HG03469 (cell line): ENCODE results near the gene PIK3R5.
"Not testable (repeated sequence)": the region's sequence is repeated elsewhere in the genome, so short reads cannot be mapped to it uniquely, and the experiment has no call there.

Experiments used
- ATAC-seq: cut with Tn5 transposase; IDR thresholded peaks from one replicate; pipeline ENCODE4 v1.9.1; 2021; ENCODE audit warnings: mild to moderate bottlenecking, moderate library complexity, moderate number of reproducible peaks; ENCODE audit not compliant: unreplicated experiment

PIK3R5 gene

DNA sequence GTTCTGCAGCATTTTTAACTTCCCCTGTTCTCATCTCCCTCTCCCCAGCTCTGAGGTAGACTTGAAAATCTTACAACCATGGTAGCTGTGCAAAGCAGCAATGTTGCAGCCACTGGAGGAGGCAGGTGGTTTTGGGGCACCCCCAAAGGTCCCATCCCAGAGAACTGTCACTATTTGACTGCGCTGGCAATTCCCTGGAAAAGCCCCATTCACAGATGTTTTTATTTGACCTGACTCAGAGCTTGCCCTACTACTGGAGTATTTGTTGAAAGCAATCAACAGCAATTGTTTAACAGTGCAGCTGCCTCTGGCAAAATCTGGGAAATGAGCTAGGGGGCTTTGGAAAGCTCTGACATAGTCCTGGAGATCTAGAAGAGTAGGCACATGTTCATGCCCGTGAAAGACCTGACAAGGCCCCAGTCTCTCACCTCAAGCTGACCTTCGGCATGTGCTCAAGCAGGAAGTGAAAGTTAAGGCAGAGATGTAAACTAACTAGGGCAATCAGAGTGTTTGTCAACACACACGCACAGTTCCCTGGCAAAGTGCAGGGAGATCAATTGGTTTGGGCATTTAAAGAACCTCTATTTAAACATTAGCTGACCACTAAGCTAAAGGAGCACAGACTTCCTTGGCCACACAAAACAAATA is 19.7 kb upstream of the PIK3R5 start:
- ATAC-seq = no peak

DNA sequence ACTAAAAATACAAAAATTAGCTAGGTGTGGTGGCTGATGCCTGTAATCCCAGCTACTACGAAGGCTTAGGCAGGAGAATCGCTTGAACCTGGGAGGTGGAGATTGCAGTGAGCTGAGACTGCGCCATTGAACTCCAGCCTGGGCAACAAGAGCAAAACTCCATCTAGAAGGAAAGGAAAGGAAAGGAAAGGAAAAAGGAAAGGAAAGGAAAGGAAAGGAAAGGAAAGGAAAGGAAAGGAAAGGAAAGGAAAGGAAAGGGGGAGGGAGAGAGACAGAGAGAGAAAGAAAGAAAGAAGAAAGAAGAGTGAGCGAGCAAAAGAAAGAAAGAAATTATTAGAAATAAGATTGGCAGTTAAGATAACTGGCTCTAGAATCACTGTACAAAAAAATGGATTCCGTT is 18.7 kb upstream of the PIK3R5 start:
- ATAC-seq = not testable (repeated sequence)

DNA sequence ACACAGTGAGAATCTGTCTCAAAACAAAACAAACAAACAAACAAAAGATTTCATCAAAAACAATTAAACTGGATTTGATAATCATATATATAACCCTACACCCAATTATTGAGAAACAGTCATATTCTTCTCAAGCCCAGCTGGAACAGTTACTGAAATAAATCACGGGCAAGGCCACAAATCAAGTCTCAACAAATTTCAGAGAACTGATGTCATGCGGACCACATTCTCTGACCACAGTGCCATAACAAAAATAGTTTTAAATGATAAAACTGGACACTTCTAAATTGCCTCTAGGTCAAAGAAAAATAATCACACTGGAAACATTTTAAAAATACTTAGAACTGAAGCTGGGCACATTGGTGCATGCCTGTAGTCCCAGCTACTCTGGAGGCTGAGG is 15.9 kb upstream of the PIK3R5 start:
- ATAC-seq = no peak

DNA sequence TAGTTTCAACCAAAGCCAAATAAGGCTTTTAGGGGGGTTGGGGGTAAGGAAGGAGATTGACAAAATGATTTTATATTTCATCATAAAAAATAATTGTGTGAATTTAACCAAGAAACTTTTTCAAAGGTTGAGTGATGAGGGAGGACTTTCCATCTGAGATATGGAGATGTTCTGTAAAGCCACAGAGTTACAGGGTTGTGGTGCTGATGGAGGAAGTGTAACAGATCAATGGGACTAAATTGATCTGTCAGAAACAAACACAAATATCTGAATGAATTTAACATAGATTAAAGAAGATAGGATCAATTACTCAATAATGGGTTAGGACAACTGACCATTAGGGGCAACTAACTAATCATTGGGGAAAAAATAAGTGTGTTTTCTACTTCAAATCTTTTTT is 14.2 kb upstream of the PIK3R5 start:
- ATAC-seq = no peak

- ATAC-seq = no peak
These were observed 11.1 kb upstream of the PIK3R5 start for GRCh38 chr17:8976638-8977037.

DNA sequence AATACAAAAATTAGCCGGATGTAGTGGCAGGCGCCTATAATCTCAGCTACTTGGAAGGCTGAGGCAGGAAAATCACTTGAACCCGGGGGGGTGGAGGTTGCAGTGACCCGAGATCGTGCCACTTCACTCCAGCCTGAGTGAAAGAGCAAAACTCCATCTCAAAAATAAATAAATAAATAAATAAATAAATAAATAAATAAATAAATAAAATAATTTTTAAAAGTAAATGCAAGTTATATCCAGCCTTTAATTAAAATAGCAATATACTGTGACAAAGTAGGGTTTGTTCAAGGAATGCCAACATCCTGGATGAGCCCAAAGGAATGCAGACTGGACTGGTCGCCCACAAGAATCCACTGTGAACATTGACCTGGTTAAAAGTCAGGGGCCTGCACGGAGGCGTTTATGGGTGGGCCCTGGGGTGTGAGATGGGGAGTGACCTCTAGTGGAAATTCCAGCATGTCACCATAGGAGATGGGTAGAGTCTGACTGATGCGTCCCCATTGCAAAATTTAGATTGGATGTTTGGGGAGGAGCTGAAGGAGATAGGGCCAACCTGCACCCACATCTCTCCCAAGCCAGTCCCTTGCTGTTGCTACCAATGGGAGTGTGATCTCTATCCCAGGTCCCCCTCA is 9.7 kb upstream of the PIK3R5 start:
- no peak for ATAC-seq

DNA sequence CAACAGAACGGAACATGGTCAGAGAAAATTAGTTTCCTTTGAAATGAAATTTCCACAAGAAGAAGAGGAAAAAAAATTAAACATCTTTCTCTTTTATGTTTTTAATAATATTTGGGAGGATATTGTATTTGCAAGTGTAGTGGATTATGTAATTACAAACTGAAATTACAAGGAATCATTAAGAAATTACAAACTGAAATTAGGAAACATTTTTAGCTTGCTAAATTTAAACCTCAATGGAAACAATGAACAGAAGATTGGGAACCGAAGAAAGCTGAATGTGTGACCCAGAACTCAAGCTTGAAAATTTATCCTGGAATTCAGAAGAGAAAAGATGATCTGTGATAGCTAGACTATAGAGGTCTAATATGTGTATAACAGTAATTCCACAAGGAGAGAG is 4.4 kb upstream of the PIK3R5 start:
- ATAC-seq = no peak

DNA sequence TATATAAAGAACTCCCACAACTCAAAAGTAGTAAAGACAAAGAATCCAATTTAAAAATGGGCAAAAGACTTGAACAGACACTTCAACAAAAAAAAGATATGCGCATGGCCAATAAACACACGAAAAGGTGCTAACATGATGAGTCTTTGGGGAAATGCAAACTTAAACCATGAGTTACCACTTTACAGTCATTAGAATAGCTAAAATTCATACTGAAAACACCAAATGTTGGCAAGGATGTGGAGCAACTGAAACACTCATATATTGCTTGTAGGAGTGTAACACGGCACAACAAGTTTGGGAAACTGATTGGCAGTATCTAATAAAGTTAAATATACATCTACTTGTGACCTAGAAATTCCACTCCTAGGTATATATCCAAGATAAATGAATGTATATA is 3.0 kb upstream of the PIK3R5 start:
- no peak for ATAC-seq

GRCh38 chr17:8967861-8968260 is 2.4 kb upstream of the PIK3R5 start:
- ATAC-seq = no peak

GRCh38 chr17:8966926-8967325 is 1.4 kb upstream of the PIK3R5 start:
- ATAC-seq = no peak

- no peak for ATAC-seq
These were observed 610 bp downstream of the PIK3R5 start for GRCh38 chr17:8964801-8965393.

DNA sequence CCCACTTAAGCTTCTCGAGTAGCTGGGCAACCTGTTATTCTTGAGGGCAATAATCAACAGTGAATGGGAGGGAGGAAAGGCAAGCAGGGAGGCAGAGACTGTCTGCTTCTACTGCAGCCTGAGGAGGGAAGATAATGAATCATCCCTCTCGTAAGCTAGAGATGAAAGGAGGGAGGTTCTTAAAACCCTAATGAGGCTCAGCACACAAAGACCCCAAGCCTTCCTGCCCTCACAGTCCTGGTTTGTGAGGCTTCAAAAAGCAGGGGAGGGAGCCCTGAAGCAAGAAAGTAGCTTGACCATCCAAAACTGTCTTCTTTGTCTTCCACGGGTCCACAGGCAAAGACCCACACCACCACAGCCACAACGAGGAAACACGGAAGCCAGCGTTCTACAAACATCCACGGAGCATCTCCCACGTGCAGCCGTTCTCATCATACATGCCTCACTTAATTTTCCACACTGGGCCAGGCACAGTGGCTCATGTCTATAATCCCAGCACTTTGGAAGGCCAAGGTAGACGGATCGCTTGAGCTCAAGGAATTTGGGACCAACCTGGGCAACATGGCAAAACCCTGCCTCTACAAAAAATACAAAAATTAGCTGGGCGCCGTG is 1.8 kb downstream of the PIK3R5 start:
- ATAC-seq = no peak

DNA sequence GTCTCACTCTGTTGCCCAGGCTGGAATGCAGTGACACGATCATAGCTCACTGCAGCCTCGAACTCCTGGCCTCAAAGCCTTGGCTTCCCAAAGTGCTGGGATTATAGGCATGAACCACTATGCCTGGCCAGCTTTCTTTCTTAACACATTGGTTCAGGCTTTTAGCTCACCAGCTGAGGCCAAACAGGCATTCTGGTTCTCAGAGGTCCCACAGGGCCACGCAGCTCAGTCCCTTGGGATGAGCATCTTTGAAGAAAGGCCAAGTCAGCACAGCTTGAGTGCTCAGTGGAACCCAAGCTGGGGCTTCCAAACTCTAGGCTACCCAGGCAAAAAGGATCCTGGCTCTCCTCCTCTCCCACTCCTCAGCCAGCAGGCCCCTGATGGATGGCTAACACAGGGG is 2.5 kb downstream of the PIK3R5 start:
- ATAC-seq = no peak

GRCh38 chr17:8961829-8962228 is 3.7 kb downstream of the PIK3R5 start:
- ATAC-seq = no peak

DNA sequence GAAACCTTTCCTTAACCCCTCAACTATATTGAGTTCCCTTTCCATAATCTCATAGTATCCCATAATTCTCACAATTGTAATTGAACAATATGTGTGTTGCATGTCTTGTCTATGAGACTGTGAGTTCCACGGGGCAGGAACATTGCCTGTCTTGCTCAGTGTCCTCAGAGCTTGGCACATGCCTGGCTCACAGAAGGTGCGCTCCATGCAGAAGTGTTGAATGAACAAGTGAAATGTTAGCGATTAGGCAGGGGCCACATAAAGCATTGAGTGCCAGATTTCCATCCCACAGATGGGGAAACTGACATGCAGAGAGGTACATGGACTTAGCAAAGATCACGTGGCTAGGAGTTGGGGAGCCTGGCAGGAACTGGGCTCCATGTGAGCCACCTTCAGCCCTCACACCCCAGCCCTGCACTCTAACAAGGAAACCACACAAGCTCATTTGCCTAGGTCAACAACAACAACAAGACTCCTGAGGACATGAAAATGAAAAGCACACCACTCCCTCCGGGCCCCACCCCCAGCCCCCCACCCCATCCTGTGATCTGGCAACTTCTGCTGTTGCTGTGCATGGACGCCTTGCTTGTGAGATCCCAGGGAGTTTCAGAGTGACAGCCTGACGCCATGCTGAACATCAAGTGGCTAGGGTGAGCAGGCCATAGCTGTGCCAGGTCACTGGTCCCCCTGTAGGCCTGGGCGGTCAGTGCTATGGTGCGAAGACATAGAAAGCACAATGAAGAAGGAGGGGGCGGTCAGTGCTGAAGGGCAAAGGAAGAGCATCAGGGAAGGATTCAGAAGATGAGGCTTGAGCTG is 5.0 kb downstream of the PIK3R5 start:
- ATAC-seq = no peak

DNA sequence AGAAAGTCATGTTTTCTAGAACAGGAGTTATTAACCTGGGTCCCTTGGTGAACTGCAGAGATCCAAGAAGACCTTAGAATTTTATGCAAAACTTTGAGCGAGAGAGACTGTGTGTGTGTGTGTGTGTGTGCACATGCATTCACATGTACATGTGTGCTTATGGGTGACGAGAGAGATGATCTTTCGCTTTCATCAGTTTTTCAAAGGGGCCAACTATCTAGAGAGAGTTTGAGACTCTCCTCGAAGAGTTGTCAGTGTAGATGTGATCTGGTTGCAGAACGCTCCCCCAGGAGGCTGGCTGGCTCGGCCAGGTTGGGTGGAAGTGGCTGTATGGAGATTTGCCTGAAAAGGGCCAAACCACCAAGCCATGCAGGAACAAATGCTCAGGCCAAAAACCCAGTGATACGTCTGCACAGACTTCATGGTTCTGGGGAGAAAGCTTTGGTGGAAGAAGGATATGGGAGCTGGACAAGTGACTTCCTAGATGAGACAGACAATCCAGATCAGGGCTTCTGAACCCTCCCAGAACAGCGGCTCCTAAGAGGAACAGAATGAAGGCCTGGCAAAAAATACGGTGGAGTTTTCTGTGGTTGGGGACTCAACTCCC is 6.1 kb downstream of the PIK3R5 start:
- ATAC-seq = no peak

DNA sequence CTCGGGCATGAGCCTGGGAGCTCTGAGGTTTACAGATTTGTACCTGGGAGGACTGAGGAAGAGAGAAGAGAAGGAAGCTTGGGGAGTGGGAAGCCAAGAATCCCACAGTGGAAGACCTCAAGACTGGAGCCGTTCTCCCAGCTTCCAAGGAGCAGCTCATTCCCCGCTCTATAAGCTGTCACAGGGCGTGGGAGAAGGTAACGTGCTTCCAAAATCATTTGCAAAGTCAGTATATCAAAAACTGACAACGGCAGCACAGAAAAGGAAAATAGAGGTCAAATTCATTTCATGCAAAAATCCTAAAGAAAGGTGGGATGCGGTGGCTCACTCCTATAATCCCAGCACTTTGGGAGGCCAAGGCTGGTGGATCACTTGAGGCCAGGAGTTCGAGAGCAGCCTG is 7.8 kb downstream of the PIK3R5 start:
- ATAC-seq = no peak

- ATAC-seq = no peak
These were observed 9.0 kb downstream of the PIK3R5 start for GRCh38 chr17:8956465-8956902.

DNA sequence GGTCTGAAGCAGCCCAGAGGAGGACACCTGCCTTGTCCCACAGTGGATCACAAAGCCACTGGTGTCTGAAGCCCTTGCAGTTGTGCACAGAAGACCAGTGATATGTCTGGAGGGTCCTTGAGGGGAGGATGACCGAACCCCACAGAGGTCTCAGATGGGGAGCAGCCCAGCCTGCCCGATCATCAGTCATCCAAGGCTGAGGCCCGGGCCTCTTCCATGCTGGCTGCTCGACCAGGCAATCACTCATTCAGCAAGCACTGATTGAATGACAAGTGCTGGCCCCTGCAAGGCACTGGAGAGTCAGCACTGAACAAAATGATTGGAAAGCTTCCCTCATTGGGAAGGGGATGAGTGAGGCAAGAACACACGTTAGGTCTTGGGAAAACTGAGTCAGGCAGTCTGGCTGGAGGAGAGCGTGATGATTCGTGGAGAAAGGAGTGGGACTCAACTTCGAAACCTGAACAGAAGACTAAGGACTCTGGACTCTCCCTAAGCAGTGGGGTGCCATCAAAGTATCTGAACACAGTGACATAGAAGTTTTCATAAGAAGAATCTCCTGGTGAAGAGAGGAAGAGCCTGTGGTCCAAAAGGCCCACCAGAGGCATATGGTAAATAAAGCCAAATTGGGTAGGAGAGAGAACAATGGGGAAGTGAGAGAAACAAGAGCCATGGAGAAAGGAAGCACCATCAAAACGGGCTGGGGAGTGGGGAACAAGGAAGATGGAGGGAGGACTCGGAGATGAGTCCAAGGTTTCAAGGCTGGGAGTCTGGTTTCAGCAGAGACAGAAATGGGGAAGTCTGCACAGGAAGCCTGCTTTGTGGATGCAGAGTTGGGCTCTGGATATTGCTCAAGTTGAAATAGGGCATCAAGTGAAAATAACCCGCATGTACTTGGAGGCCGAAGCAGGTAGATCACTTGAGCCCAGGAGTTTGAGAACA is 10.2 kb downstream of the PIK3R5 start:
- no peak for ATAC-seq

- no peak for ATAC-seq
These were observed 11.2 kb downstream of the PIK3R5 start for GRCh38 chr17:8954339-8954738.
